ENCODE measurements around the gene NUDT1.

GRCh38 chr7:2278026-2278425 lies 36.0 kb downstream of the NUDT1 start:
- TF ChIP-seq CTCF (IDR thresholded peaks at IDR 0.05; ENCODE audit: extremely low read depth in 1 of 2, insufficient read depth in 1 of 2, low read depth in 1 of 2, low read length in 2 of 2) (no peak), POLR2A (IDR thresholded peaks at IDR 0.05; ENCODE audit: low read depth, low read length) (no peak), FOS (IDR thresholded peaks at IDR 0.05; ENCODE audit: borderline replicate concordance, insufficient read depth, low read length) (no peak), EZH2 (IDR thresholded peaks at IDR 0.05; ENCODE audit: borderline replicate concordance, low read depth, low read length, severe bottlenecking) (no peak), GATA2 (IDR thresholded peaks at IDR 0.05; ENCODE audit: insufficient read depth, insufficient read length, low read depth, low read length) (no peak), POLR2AphosphoS5 (IDR thresholded peaks at IDR 0.05; ENCODE audit: insufficient read depth, low read depth, low read length) (no peak)

All from endothelial cell of umbilical vein (primary cell).